Measurements from ENCODE around the gene RNF222.
A peak's percentile ranks its signal among the peaks of the same experiment; 100 is the strongest.

Gene RNF222
- 0 to 5.1 (median 0.06) reads per million in 9 experiments for total RNA-seq

GRCh38 chr17:8397636-8398035, at the start of gene RNF222:
RNF222 (minus strand) TSS chr17:8397827; CDS start chr17:8393461, 4,366 bp downstream.
- DNase-seq (no peak), ATAC-seq (replicated peaks) (no peak)
- peaks cover 10 to 11% of the 10 kb centered on the region in 2 donors for H3K4me1 Mint-ChIP-seq (ENCODE audit: low read depth in 2 of 2)
- H3K9me3 Mint-ChIP-seq, result no peaks in the 10 kb centered on the region
- peaks cover 31 to 49% of the 10 kb centered on the region in 2 donors for H3K27me3 Mint-ChIP-seq
- H3K36me3 Mint-ChIP-seq (ENCODE audit: insufficient read depth), result no peaks in the 10 kb centered on the region
- no peak within 1 kb of the TSS for H3K4me3 Mint-ChIP-seq
- no peak within 1 kb of the TSS for H3K27ac Mint-ChIP-seq

- no peak for DNase-seq
- no peak for ATAC-seq (replicated peaks)
- Mint-ChIP-seq H3K27ac (peak overlapping the region in 1 of 2 donors; percentile 16), H3K9me3 (no peaks in the 10 kb centered on the region), H3K4me3 (no peak overlapping the region), H3K27me3 (no peaks in the 10 kb centered on the region), H3K4me1 (ENCODE audit: low read depth in 2 of 2) (peaks cover 28 to 46% of the 10 kb centered on the region in 2 donors), H3K36me3 (ENCODE audit: insufficient read depth) (peaks cover 73% of the 10 kb centered on the region)
Measured at GRCh38 chr17:8445536-8445935, 47.9 kb upstream of the RNF222 start.

- Mint-ChIP-seq H3K4me3 (no peak overlapping the region), H3K27ac (no peak overlapping the region), H3K9me3 (no peaks in the 10 kb centered on the region), H3K36me3 (ENCODE audit: insufficient read depth) (peaks cover 69% of the 10 kb centered on the region), H3K27me3 (no peaks in the 10 kb centered on the region), H3K4me1 (ENCODE audit: low read depth in 2 of 2) (peaks cover 33 to 52% of the 10 kb centered on the region in 2 donors)
- DNase-seq (no peak), ATAC-seq (replicated peaks) (no peak)
Measured at GRCh38 chr17:8444494-8444893, 46.9 kb upstream of the RNF222 start.

- H3K27ac Mint-ChIP-seq, result peak overlapping the region in 1 of 2 donors; percentile 56
- H3K36me3 Mint-ChIP-seq (ENCODE audit: insufficient read depth), result peaks cover 69% of the 10 kb centered on the region
- no peak for ATAC-seq (replicated peaks)
Measured at GRCh38 chr17:8443756-8444155, 46.1 kb upstream of the RNF222 start.

GRCh38 chr17:8442310-8442709, 44.7 kb upstream of the RNF222 start:
- Mint-ChIP-seq H3K4me3 (no peak overlapping the region), H3K9me3 (no peaks in the 10 kb centered on the region)

More at GRCh38 chr17:8443756-8444155, 46.1 kb upstream of the RNF222 start:
- H3K4me3 Mint-ChIP-seq, result no peak overlapping the region
- no peaks in the 10 kb centered on the region for H3K9me3 Mint-ChIP-seq
- DNase-seq, result no peak
- peaks cover 36 to 59% of the 10 kb centered on the region in 2 donors for H3K4me1 Mint-ChIP-seq (ENCODE audit: low read depth in 2 of 2)
- no peaks in the 10 kb centered on the region for H3K27me3 Mint-ChIP-seq

GRCh38 chr17:8441690-8442089, 44.1 kb upstream of the RNF222 start:
- peaks cover 56% of the 10 kb centered on the region for H3K36me3 Mint-ChIP-seq (ENCODE audit: insufficient read depth)
- H3K4me3 Mint-ChIP-seq, result no peak overlapping the region
- ATAC-seq (replicated peaks) (no peak), DNase-seq (no peak)
- H3K27me3 Mint-ChIP-seq, result no peaks in the 10 kb centered on the region
- no peaks in the 10 kb centered on the region for H3K9me3 Mint-ChIP-seq
- H3K27ac Mint-ChIP-seq, result peak overlapping the region in 1 of 2 donors; percentile 19
- H3K4me1 Mint-ChIP-seq (ENCODE audit: low read depth in 2 of 2), result peaks cover 41 to 73% of the 10 kb centered on the region in 2 donors

More at GRCh38 chr17:8442310-8442709, 44.7 kb upstream of the RNF222 start:
- DNase-seq (no peak), ATAC-seq (replicated peaks) (no peak)
- Mint-ChIP-seq H3K27me3 (no peaks in the 10 kb centered on the region), H3K27ac (peak overlapping the region in 1 of 2 donors; percentile 19), H3K4me1 (ENCODE audit: low read depth in 2 of 2) (peaks cover 38 to 71% of the 10 kb centered on the region in 2 donors), H3K36me3 (ENCODE audit: insufficient read depth) (peaks cover 61% of the 10 kb centered on the region)

GRCh38 chr17:8439681-8440080, 42.1 kb upstream of the RNF222 start:
- Mint-ChIP-seq H3K27me3 (no peaks in the 10 kb centered on the region), H3K9me3 (no peaks in the 10 kb centered on the region), H3K4me3 (peak overlapping the region in 1 of 2 donors; percentile 16), H3K27ac (peak overlapping the region; percentile 45 to 53), H3K4me1 (ENCODE audit: low read depth in 2 of 2) (peaks cover 42 to 67% of the 10 kb centered on the region in 2 donors), H3K36me3 (ENCODE audit: insufficient read depth) (peaks cover 52% of the 10 kb centered on the region)
- DNase-seq (no peak), ATAC-seq (replicated peaks) (no peak)

- DNase-seq (peak; percentile 7 to 25 (median 24)), ATAC-seq (replicated peaks) (no peak)
- Mint-ChIP-seq H3K27ac (peak overlapping the region; percentile 25 to 87), H3K4me3 (peak overlapping the region; percentile 33 to 37), H3K9me3 (no peaks in the 10 kb centered on the region), H3K4me1 (ENCODE audit: low read depth in 2 of 2) (peaks cover 36 to 55% of the 10 kb centered on the region in 2 donors), H3K36me3 (ENCODE audit: insufficient read depth) (peaks cover 44% of the 10 kb centered on the region), H3K27me3 (no peaks in the 10 kb centered on the region)
Measured at GRCh38 chr17:8438441-8438840, 40.8 kb upstream of the RNF222 start.

- Mint-ChIP-seq H3K36me3 (ENCODE audit: insufficient read depth) (peaks cover 38% of the 10 kb centered on the region), H3K27ac (peak overlapping the region; percentile 96 to 98), H3K27me3 (no peaks in the 10 kb centered on the region), H3K4me1 (ENCODE audit: low read depth in 2 of 2) (peaks cover 27 to 45% of the 10 kb centered on the region in 2 donors), H3K9me3 (no peaks in the 10 kb centered on the region), H3K4me3 (peak overlapping the region; percentile 93 to 97)
- no peak for DNase-seq
- ATAC-seq (replicated peaks), result no peak
Measured at GRCh38 chr17:8436844-8437171, 39.2 kb upstream of the RNF222 start.

GRCh38 chr17:8436169-8436843, 38.7 kb upstream of the RNF222 start:
- no peaks in the 10 kb centered on the region for H3K9me3 Mint-ChIP-seq
- no peaks in the 10 kb centered on the region for H3K27me3 Mint-ChIP-seq
- H3K36me3 Mint-ChIP-seq (ENCODE audit: insufficient read depth), result peaks cover 38% of the 10 kb centered on the region
- H3K4me1 Mint-ChIP-seq (ENCODE audit: low read depth in 2 of 2), result peaks cover 23 to 42% of the 10 kb centered on the region in 2 donors
- peak overlapping the region; percentile 96 to 98 for H3K27ac Mint-ChIP-seq
- ATAC-seq (replicated peaks) (peak; percentile 47), DNase-seq (peak in 2 of 3 experiments; percentile 50 to 58)
- peak overlapping the region; percentile 93 to 97 for H3K4me3 Mint-ChIP-seq

- peaks cover 38% of the 10 kb centered on the region for H3K36me3 Mint-ChIP-seq (ENCODE audit: insufficient read depth)
- peak within 1 kb of the TSS; percentile 93 to 97 for H3K4me3 Mint-ChIP-seq
- H3K27me3 Mint-ChIP-seq, result no peaks in the 10 kb centered on the region
- ATAC-seq (replicated peaks) (peak; percentile 92), DNase-seq (peak; percentile 98 to 99 (median 99))
- no peaks in the 10 kb centered on the region for H3K9me3 Mint-ChIP-seq
- peak within 1 kb of the TSS; percentile 96 to 98 for H3K27ac Mint-ChIP-seq
- peaks cover 18 to 36% of the 10 kb centered on the region in 2 donors for H3K4me1 Mint-ChIP-seq (ENCODE audit: low read depth in 2 of 2)
Measured at GRCh38 chr17:8435245-8436168, 37.9 kb upstream of the RNF222 start, which contains the start of gene NDEL1. NDEL1 (plus strand) TSS chr17:8435884; CDS start chr17:8444272, 8,388 bp downstream.

GRCh38 chr17:8430966-8431365, 33.3 kb upstream of the RNF222 start:
- Mint-ChIP-seq H3K27me3 (peaks cover 13 to 28% of the 10 kb centered on the region in 2 donors), H3K4me1 (ENCODE audit: low read depth in 2 of 2) (no peaks in the 10 kb centered on the region), H3K4me3 (no peak overlapping the region), H3K27ac (no peak overlapping the region), H3K36me3 (ENCODE audit: insufficient read depth) (peaks cover 9% of the 10 kb centered on the region), H3K9me3 (no peaks in the 10 kb centered on the region)
- DNase-seq, result no peak
- ATAC-seq (replicated peaks), result no peak

- Mint-ChIP-seq H3K4me3 (no peak overlapping the region), H3K27me3 (peaks cover 38 to 68% of the 10 kb centered on the region in 2 donors), H3K36me3 (ENCODE audit: insufficient read depth) (no peaks in the 10 kb centered on the region), H3K27ac (peak overlapping the region in 1 of 2 donors; percentile 49), H3K9me3 (no peaks in the 10 kb centered on the region), H3K4me1 (ENCODE audit: low read depth in 2 of 2) (no peaks in the 10 kb centered on the region)
- DNase-seq (no peak), ATAC-seq (replicated peaks) (no peak)
Measured at GRCh38 chr17:8426802-8427201, 29.2 kb upstream of the RNF222 start.
